WTC11 (cell line): ENCODE measurements around the gene TMEM17. TPM values are rescaled to one million over a fixed set of nuclear protein-coding genes. Genes with fewer than 3 reads are reported as not detected.

ENCODE experiments used
- ATAC-seq: fragments of 200-7000 bp; cut with Tn5 transposase; 2 replicates; pipeline ENCODE4 v1.10.0; 2021; ENCODE audit warnings: mild to moderate bottlenecking, moderate library complexity
- CTCF ChIA-PET: fragments of 300-600 bp; sonication (Branson Sonifier 250); formaldehyde crosslinking; loops from one replicate; lab custom pipeline; 2021; ENCODE audit warnings: antibody characterized with exemption; lab: Charles Lee
- POLR2A ChIA-PET: fragments of 350-600 bp; sonication (Branson Sonifier 250); formaldehyde crosslinking; loops from one replicate; lab custom pipeline; 2021; ENCODE audit warnings: antibody characterized with exemption; lab: Charles Lee
- DNase-seq: peaks from one replicate; pipeline ENCODE4 v3.0.0; 2021; ENCODE audit warnings: low spot score
- H3K27ac Mint-ChIP-seq: 2 replicates; pipeline ENCODE4 v1.8.0; 2021; ENCODE audit warnings: mixed read lengths
- H3K27me3 Mint-ChIP-seq: 2 replicates; pipeline ENCODE4 v1.8.0; 2021; ENCODE audit warnings: low read depth, mild to moderate bottlenecking, moderate library complexity, mixed read lengths
- H3K36me3 Mint-ChIP-seq: 2 replicates; pipeline ENCODE4 v1.8.0; 2021; ENCODE audit warnings: mixed read lengths
- H3K4me1 Mint-ChIP-seq: 2 replicates; pipeline ENCODE4 v1.8.0; 2022; ENCODE audit warnings: mixed read lengths
- H3K4me3 Mint-ChIP-seq: 2 replicates; pipeline ENCODE4 v1.8.0; 2021; ENCODE audit warnings: mild to moderate bottlenecking, moderate library complexity, mixed read lengths
- H3K9me3 Mint-ChIP-seq: 2 replicates; pipeline ENCODE4 v1.8.0; 2021; ENCODE audit warnings: mixed read lengths
- ARID4B ChIP-seq: sonication (generic); formaldehyde crosslinking; IDR thresholded peaks from 2 replicates; pipeline ENCODE4 v1.8.0; 2023; ENCODE audit warnings: missing genetic modification reagents, mild to moderate bottlenecking, borderline replicate concordance
- CREB1 ChIP-seq: sonication (generic); formaldehyde crosslinking; IDR thresholded peaks from 2 replicates; pipeline ENCODE4 v1.8.0; 2023; ENCODE audit warnings: mild to moderate bottlenecking, missing genetic modification reagents
- CREM ChIP-seq: sonication (generic); formaldehyde crosslinking; IDR thresholded peaks from 2 replicates; pipeline ENCODE4 v1.8.1; 2022; ENCODE audit warnings: mild to moderate bottlenecking, missing genetic modification reagents, moderate library complexity
- E2F1 ChIP-seq: sonication (generic); formaldehyde crosslinking; IDR thresholded peaks from 2 replicates; pipeline ENCODE4 v1.8.0; 2022; ENCODE audit warnings: mild to moderate bottlenecking, missing genetic modification reagents
- E2F5 ChIP-seq: sonication (generic); formaldehyde crosslinking; IDR thresholded peaks from 2 replicates; pipeline ENCODE4 v1.8.1; 2022; ENCODE audit warnings: mild to moderate bottlenecking, moderate library complexity, missing genetic modification reagents
- FOXJ3 ChIP-seq: sonication (generic); formaldehyde crosslinking; IDR thresholded peaks from 2 replicates; pipeline ENCODE4 v1.9.0; 2021; ENCODE audit warnings: missing genetic modification reagents, mild to moderate bottlenecking, borderline replicate concordance
- FOXP4 ChIP-seq: sonication (generic); formaldehyde crosslinking; IDR thresholded peaks from 2 replicates; pipeline ENCODE4 v1.8.0; 2022; ENCODE audit warnings: mild to moderate bottlenecking, missing genetic modification reagents
- GTF2I ChIP-seq: fragments of 250-450 bp; sonication (Bioruptor Pico); conservative IDR thresholded peaks from 2 replicates; pipeline ENCODE4 v1.4.0; 2021; ENCODE audit warnings: mild to moderate bottlenecking
- NFATC4 ChIP-seq: fragments of 250-450 bp; sonication (Bioruptor Pico); IDR thresholded peaks from 2 replicates; pipeline ENCODE4 v1.9.0; 2021; ENCODE audit warnings: mild to moderate bottlenecking
- NR3C1 ChIP-seq: sonication (generic); formaldehyde crosslinking; conservative IDR thresholded peaks from 2 replicates; pipeline ENCODE4 v1.8.1; 2023; ENCODE audit warnings: low read depth, mild to moderate bottlenecking, missing genetic modification reagents
- RELA ChIP-seq: sonication (generic); formaldehyde crosslinking; IDR thresholded peaks from 2 replicates; pipeline ENCODE4 v1.8.1; 2022; ENCODE audit warnings: missing genetic modification reagents, mild to moderate bottlenecking, borderline replicate concordance
- USF1 ChIP-seq: sonication (generic); formaldehyde crosslinking; IDR thresholded peaks from 2 replicates; pipeline ENCODE4 v1.8.0; 2022; ENCODE audit warnings: mild to moderate bottlenecking, missing genetic modification reagents
- USF2 ChIP-seq: sonication (generic); formaldehyde crosslinking; IDR thresholded peaks from 2 replicates; pipeline ENCODE4 v1.8.1; 2023; ENCODE audit warnings: mild to moderate bottlenecking, missing genetic modification reagents, moderate library complexity
- ZNF416 ChIP-seq: fragments of 250-450 bp; sonication (Bioruptor Pico); IDR thresholded peaks from 2 replicates; pipeline ENCODE4 v1.9.0; 2021; ENCODE audit warnings: mild to moderate bottlenecking, inconsistent platforms
- ZNF425 ChIP-seq: fragments of 250-450 bp; sonication (Bioruptor Pico); conservative IDR thresholded peaks from 2 replicates; pipeline ENCODE4 v1.9.0; 2021; ENCODE audit warnings: mild to moderate bottlenecking
- total RNA-seq: library from RNA; stranded (reverse); gene quantifications from 3 replicates; pipeline ENCODE4 v1.2.3, GENCODE V29; 2021

The TMEM17 gene
- total RNA-seq, 1 experiment from 2014 or later, result 1.2 TPM

- ChIA-PET CTCF (interaction anchor here (3.6 kb wide), 1 partner anchor 17 kb away, joined by 25 read pairs; no protein-coding TSS in a partner anchor), POLR2A (no interaction called here)
These were observed 46.9 kb downstream of the TMEM17 start for GRCh38 chr2:62459106-62459505.

More at GRCh38 chr2:62459106-62459505, 46.9 kb downstream of the TMEM17 start:
- ATAC-seq, result no peak
- Mint-ChIP-seq H3K4me1 (peaks cover 27% of the 10 kb centered on the region), H3K36me3 (no peaks in the 10 kb centered on the region), H3K27ac (no peak overlapping the region), H3K9me3 (no peaks in the 10 kb centered on the region), H3K4me3 (no peak overlapping the region), H3K27me3 (peaks cover 31% of the 10 kb centered on the region)
- no peak for DNase-seq
- no peak for TF ChIP-seq FOXJ3 (CRISPR knock-in tag)
- no peak for TF ChIP-seq E2F5 (CRISPR knock-in tag)
- no peak for TF ChIP-seq ZNF425
- no peak for TF ChIP-seq CREM
- no peak for TF ChIP-seq ARID4B
- TF ChIP-seq FOXP4, result no peak
- no peak for TF ChIP-seq CREB1 (CRISPR knock-in tag)
- TF ChIP-seq NR3C1, result no peak
- TF ChIP-seq USF1 (CRISPR knock-in tag), result no peak
- no peak for TF ChIP-seq USF2 (CRISPR knock-in tag)
- TF ChIP-seq ZNF416 (CRISPR knock-in tag), result no peak
- no peak for TF ChIP-seq NFATC4
- no peak for TF ChIP-seq GTF2I
- TF ChIP-seq E2F1 (CRISPR knock-in tag), result no peak
- TF ChIP-seq RELA, result no peak
